ENCODE measurements around the gene GLIS1.

GLIS1 gene

DNA sequence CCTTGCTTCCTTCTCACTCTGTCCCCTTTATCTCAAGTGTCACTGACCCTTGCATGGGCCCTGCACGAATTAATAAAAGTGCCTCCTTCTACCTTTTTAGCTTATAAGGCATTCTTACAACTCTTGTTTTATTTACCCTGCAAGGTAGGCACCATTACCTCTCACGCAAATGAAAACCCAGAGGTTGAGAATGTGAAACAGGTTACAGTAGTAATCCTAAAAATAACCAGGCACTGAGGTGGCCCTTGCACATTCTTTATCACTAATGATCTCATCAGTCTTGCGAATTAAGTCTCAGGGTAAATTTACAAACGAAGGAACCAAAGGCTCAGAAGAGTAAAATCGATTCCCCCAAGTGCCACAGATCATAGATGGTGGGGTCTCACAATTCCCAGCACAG lies 3.7 kb downstream of the GLIS1 start:
- DNase-seq, result no peak

DNA sequence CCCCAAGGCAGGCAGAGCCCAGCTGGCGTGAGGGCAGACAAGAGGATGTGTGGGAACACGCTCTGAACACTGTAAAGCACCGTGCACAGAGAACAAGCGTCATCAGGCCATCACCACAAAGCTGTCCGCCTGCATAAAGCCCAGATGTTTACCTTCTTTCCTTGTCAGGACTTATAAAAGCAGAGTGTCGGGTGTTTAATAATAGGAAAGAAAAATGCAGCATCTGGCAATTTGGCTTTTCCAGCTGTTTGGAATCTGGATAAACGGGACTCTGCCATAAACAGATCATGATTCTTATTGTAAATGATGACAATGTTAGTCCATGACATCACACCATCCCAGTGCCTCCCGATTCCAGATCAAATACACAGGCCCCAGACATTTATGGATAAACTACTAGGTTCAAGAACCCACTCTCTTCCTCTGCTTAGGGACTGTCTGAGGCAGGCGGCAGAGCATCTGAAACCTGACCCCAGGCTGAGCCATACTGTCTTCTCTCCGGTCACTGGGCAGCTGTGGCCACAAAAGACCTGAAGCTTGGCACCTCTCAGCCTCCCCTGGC lies 4.2 kb downstream of the GLIS1 start:
- DNase-seq, result no peak

DNA sequence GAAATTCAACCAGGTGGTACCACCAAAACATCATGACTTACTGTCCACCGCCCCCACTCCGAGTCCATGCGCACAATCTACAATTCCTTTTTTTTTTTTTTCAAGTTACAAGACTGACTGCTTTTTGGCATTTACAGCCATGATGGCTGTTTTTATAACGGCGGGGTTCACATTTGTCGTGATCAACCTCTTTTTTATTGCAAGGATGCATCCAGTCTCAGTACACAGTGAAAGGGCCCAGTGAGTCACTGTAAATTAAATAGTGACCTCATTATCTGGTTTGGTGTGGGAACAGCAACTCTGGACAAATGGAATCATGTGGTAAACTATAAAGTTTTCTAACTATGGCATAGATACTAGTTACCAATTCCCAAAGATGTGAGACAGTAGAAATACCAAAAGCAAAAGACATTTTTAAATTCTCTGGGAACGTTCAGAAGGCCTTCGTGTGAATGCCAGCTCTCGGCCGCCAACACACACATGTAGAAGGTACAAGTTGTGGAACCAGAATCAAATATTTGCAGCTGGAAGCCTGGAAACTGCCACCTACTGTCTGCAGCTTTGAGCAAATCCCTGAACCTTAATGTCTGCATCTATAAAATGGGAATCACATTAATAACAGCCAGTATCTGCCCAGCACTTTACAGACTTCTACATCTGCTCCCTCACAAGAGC lies 4.9 kb downstream of the GLIS1 start:
- DNase-seq, result no peak

DNA sequence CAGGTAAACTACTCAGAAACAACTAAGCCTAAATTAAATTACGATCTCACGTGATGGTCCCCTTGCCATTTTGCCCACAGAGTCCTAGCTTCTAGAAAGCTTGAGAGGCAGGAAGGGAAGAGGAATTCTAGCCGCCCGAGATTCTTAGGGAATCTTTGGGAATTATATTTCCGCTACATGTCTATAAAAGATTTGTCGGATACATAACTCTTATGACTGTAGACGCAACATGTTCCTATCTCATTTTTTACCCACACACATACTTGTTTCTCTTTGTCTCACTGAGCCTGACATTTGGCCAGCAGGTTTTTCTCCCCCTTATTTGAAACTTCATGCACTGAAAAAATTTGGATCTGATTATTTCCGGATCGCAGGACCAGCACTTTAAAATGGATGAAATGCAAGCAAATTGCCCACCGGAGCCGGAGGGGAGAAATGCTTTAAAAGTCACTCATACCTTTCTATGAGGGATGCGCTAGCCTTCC lies 5.5 kb downstream of the GLIS1 start:
- DNase-seq, result no peak

DNA sequence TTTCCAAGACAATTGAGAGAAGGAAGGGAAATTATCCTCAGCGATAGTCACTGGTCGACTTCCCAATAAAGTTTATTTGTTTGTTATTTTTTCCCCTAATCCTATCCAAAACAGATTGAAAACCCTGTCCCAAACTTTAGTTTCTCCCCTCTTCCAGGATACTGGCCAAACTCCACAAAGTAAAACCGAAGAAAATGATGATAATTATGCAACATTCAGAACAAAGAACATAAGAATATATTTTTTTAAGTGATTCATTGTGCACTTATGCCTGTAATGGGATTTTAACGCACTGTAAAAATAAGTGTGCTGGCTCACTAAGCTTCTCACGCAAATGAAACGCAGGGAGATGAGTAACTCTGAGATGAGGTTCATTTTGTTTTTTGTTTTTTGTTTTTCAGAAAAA lies 6.0 kb downstream of the GLIS1 start:
- DNase-seq, result no peak

DNA sequence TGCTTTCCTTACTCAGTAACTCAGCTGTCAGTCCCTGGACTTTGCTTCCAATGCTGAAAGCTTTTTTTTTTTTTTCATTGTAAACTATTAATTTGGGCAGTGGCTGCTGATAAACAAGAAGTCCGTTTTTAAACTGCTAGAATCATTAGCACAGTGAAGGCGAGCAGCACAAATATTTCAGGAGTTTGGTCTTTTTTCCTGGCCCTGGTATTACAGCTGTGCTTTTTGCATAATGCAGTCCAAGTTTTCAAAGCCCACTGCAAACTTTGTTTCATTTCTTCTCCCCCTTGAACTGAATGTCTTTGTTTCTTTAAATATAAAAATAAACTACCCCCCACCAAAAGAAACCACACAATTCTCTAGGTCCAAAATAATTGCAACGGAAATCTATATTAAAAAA lies 6.6 kb downstream of the GLIS1 start:
- no peak for DNase-seq

DNA sequence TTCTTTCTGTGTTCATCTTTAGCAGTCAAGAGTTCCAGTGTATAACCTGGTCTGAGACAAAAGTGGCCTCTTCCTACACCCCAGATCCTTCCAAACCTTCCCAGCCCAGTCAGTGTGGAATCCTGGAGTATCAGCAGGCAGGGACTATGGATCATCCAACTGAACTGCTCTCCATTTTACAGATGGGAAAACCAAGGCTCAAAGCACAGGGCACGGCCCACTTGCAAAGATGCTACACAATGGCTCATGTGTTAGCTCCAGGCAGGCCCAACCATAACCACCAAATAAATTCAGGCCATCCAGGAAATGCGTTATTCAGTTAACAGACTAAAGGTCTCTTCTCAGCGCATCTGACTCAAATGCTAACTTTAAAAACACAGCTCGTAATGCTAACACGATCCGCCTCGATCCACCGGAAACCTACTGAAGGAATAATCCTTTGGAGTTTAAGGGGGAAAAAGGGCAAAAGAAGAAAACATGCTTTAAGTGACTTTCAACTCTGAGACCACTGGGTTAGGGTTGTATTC lies 7.1 kb downstream of the GLIS1 start:
- no peak for DNase-seq

DNA sequence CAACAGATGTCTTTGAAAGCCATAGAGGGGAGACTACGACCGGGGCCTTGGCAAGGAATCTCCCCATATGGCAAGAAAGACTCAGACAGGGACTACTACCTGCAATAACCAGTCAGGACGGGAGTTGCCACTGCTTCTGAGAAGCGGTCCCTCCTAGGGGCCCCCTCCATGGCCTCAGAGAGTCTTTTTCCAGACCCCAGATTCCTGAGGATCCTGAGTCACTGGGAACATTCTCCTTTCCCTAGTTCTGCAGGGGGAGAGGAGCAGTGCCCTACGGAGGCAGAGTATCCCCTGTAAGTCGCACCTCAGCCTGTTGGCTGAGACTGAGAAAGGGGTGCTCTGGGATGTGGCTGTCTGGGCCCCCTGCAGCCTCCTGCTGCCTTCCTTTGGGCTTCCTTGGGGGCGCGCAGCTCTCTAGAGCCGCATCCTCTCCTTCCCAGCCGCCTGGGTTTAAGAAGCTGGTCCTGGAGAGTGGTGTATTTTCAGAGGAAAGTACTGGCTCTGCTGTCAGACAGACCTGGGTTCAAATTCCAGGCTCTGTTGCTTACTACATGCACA lies 7.8 kb downstream of the GLIS1 start:
- no peak for DNase-seq

DNA sequence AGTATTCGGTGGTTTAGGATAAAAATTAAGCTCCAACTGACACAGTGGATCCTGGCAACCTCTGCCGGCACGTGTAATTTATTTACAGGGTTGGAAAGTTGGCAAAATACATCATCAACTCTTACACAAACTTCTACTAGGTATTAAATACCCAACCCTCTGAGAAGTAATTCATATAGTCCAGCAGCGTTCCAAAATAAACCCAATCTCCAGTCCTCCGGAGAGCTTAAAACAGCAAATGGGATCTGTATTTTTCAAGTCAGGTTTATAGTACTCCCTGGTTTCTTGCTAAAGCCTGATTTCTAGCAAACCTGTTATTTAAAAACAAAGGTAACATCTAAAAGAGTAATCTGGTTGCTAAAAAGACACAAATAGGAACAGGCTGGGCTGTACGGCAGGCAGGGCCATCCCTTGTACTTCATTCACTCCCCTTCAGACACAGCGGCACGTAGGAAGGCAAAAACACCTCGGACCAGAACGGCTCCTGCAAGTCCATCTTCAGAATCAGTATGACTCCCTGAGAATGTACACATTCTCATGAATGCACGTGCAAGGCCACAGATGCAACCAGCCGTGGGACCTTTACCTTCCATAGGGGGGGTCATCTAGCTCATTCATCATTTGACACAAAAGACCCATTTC lies 8.6 kb downstream of the GLIS1 start:
- DNase-seq, result no peak

DNA sequence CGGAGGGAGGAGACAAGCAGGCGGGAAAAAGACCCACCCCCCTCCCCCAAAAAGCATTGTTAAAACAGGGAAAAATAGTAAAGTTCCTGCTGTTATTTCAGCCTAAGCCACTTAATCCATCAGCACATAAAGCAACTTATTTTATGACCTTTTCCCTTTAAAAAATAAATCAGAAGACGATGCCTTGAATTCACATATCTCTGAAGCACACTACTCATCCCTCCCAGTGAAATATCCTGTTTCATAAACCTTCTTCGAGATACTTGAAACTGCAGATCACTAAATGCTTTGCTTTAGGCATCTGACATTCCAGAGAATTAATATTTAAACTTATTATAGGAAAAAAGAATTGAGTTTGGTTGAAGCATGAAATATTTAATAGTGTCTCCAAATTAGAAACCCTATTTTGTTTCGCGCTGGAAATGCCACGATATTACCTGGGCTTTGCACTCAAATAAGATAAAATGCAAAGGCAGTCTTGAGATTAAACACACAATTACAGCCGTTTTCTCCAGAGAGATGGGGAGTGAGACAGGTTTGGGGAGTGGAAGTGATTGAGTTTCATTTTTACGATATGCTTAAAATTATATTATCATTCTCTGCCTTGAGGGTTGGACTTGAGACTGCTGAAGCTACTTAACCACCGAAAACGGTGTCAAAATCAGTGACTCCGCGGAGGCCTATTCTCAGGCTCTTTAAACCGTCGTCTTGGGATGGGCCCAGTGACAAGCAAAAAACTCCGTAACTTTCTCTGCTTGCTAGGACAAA lies 9.3 kb downstream of the GLIS1 start:
- DNase-seq, result no peak

DNA sequence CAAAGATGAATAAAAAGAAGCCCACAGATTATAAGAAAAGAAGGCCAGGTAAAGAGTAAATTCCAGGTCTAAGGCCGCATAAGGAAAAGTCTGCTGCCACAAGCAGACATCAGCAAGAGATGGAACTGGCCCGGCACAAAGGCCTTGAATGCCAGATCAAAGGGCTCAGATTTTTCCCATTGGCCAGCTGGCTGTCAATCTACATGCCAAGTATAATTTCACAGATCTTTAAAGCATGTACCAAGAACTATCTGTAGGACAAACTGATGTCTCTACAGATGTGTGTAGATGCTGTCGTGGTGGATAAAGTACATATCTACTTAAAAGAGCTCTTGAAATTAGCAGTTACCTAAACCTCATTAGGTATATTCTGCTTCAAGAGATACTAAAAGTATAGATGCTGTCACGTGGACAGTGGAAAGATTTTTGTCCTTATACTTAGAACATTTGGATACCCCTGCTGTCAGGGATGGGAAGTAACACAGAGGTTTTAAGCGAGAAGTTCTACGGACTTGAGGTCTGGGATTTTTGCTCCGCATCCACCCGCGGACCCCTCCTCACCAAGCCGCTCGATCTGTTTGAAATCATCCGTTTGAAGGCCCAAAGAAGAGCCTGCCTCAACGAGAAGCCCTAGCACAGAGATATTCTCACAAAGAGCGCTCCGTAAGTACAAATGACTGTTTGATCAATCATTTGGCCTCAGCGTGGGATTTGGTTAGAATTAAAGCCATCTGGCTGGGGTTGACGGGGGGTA lies 10.1 kb downstream of the GLIS1 start:
- DNase-seq, result no peak

DNA sequence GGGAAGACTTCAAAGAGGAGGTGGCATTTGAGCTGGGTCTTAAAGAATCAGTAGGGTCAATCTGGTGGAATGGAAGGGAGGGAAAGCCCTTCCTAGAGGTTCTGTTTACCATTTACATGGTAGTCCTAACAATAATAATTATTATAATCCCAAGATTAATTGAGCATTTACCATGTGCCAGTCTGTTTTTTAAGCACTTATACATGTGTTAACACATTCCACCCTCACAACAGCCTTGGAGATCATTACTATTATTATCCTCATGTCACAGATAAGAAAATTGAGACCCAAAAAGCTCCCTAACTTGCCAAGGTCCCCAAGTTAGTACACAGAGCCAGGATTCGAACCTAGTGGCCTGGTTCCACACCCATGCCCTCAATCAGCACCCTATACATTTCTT lies 10.8 kb downstream of the GLIS1 start:
- DNase-seq, result no peak

DNA sequence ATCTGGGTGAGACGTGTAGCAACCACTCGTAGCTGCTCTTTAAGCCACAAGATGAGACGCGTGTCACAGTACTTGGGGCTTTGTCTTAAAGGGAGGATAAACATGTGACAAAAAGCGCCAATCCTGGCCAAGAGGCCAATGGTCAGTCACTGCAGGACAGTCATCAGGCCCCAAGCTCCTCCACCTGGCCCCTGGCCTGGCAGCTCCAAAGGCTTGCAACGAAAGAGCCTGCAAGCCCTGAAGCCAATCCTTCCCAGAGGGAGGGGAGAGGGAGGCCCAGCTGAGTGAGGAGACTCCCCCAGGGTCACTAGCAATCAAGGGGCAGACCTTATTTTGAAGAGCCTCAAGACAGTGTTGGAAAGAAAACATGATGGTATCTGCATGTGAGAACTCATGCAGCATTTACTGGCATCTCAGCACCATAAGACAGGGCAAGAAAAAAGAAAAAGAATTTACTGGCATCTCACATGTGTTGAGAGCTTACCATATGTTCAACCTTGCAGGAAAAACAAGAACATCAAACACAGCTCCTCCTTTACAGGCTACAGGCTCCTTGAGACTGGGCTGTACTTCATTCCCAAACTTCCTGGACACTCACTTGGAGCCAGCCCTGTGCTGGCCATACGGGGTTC lies 11.4 kb downstream of the GLIS1 start:
- DNase-seq, result no peak

DNA sequence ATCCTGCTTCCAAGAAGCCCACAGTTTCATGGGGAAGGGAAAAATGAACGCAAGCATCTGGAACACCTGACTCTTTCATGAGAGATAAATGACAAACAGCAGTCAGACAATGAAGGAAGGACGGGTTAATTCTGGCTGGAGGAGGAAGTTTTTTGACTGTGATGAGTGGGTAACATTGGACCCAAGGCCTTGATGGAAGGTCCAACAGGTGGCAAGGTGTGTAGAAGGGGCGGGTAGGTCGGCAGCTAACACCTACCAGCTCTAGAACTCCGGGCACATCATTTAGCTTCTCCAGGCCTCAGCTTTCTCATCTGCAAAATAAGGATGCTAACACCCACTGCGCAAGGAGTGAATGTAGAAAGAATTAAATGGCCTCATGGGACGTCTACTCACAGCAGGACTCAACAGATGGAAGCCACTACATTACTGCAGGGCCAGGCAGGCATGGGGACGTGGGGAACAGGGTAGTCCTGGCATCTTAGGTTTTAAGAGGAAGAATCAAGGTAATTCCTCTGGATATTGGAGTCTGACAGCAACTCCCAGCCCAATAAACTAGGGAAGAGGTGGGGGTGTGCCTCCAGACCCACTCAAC lies 12.9 kb downstream of the GLIS1 start:
- DNase-seq, result no peak

DNA sequence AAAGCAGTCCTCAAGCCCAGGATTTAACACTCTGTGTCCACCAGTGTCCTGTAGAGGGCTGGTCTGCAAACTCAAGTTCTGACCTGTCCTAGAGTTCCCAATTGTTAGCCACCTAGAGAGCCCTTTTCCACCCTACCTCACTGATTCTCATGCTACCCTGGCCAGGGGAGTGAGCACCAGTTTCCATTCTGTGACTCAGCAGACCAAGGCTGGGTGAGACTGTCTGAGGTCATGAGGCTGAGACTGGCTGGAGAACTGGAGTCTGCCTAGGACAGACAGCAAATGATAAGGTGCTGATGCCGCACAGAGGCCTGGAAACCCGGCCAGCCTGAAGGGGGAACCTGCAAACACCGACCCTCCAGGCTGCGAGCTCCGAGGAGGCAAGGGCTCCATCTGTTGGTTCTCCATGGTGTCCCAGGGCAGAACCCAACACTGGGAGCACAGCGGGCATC lies 13.7 kb downstream of the GLIS1 start:
- DNase-seq, result no peak

DNA sequence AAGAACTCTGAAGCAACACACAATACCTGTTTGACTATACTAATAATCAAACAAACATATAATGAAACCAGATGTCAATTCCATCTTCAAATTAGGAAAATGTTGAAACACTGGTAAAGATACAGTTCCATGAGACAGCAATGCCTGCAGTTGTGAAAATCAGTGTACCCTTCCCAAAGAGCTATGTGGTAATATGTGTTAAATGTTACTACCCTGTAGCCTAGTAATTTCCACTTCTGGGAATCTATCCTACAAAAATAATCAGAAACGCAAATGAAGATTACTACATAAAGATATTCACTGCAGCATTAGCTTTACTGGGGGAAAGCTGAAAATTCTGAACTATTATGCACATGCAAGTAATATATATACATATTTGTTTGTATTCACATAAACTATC lies 16.9 kb downstream of the GLIS1 start:
- no peak for DNase-seq

DNA sequence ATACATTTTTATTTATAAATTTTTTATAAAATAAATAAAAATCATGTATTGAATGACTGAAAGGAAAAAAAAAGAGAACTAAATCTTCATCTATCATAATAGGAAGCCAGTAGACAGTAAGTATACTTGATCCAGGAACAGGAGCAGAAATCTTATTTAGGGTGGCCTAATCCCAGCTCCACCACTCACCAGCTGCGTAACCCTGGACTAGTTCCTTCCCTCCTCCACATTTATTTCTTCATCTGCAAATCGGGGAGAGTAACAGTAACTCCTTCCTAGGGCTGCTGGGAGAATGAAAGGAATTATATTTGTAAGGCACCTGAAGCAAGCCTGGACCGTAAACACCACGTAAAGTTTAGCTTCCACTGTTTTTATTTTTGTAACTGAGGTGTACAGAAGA lies 17.9 kb downstream of the GLIS1 start:
- DNase-seq, result no peak

DNA sequence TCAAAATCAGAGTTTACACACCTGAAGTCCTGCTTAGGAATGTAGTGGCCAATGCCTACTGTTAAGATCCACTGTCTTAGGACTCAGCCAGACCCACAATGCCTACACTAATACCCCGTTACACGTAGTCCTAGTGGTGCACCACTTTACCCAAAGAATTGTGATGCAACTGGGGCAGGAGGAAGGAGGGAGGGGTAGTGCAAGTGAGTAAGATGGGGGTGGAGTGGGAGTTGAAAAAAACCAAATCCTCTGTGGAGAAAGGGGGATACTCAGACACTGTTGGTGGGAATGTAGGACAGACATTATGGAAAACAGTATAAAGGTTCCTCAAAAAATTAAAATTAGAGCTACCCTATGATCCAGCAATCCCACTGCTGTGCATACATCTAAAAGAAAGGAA lies 19.5 kb downstream of the GLIS1 start:
- no peak for DNase-seq

DNA sequence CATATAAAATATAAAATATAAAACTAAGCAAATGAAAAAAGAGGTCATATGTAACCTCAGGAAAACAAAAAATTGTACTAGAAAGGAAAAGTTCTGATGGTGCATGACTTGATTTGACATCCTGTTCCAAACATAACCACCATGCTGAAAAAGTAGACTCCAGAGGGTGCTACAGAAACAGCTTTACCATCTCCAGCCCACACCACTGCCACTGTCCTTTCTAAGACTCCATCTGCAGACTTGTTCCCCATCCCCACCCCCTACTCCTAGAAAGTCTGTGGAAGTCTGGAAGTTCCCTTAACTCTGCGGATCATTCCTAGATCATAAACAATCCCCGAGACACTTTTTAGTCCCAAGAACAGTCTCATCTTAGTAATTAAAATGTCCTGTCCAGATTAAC lies 20.5 kb downstream of the GLIS1 start:
- no peak for DNase-seq

DNA sequence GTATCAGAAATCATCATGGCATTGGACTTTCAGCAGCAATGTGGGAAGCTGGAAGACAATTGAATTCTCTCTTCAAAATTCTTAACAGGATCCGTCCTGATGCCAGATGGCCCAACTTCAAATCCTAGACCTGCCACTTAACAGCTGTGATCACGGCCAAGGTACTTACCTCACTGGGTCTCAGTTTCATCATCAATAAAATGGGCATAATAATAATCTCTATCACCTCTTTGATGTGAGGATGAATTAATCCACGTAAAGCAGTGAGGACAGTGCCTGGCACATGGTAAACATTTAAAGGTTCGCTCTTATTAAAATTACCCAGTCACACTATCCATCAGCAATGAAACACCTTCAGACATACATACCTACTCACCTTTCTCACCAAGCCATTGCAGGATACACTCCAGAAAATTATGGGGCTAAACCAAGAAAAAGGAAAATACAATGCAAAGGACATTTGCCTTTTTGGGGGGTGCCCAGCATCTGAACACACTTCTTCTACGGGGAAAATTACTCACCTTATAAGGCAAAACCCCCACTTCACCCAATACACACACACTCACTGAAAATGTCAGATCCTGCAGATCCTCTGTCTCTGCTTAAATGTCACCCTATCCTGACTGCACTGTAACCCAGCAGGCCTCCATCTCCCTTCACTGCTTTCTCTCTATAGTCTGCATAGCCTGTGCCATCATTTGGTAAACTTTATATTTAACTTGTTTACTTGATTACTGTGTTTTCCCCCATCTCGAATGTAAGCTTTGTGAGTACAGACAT lies 21.7 kb downstream of the GLIS1 start:
- DNase-seq, result no peak

DNA sequence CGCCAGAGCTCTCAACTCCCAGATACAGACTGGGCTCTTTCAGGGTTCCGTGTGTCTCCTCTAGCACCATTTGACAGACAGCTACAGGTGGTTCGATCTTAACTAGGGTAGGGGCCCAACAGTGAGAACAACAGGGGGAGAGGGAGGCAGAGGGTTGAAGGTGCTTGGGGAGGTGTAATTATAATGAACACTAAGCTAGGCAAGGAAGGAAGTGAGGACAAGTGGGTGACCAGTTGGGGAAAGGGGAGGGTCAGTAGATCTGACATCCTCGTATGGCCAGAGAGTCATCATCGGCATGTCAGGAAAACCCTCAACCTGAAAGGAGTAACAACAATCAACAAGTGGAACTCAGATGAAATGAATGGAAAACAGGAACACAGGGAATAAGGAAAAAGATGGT lies 22.8 kb downstream of the GLIS1 start:
- DNase-seq, result no peak

Data from activated CD4-positive, alpha-beta T cell treated with anti-CD3 and anti-CD28 coated beads for 1 hour (primary cell).